Ramos (cell line): ENCODE measurements around the gene FAM170B.

ENCODE experiments used
- in situ Hi-C: fragments of 300-500 bp; cut with MboI; formaldehyde crosslinking; loops from one replicate; pipeline ENCODE4 v1.14.3; 2022; ENCODE audit warnings: low sequenced_read_pairs; ENCODE audit not compliant: unreplicated experiment

Gene FAM170B

GRCh38 chr10:49112098-49112497 is 21.7 kb downstream of the FAM170B start:
- in situ Hi-C loops = no loop called here

- in situ Hi-C loops = no loop called here
Measured at GRCh38 chr10:49111320-49111698, 22.5 kb downstream of the FAM170B start.

GRCh38 chr10:49110684-49111319 is 23.0 kb downstream of the FAM170B start:
- in situ Hi-C loops = no loop called here

- in situ Hi-C loops = no loop called here
Measured at GRCh38 chr10:49109669-49110340, 24.0 kb downstream of the FAM170B start.

GRCh38 chr10:49108656-49109055 is 25.2 kb downstream of the FAM170B start:
- in situ Hi-C loops = no loop called here

GRCh38 chr10:49107887-49108267 is 25.9 kb downstream of the FAM170B start:
- in situ Hi-C loops = no loop called here

GRCh38 chr10:49107111-49107886 is 26.5 kb downstream of the FAM170B start:
- in situ Hi-C loops = no loop called here

- in situ Hi-C loops = no loop called here
Measured at GRCh38 chr10:49106451-49106850, 27.4 kb downstream of the FAM170B start.

GRCh38 chr10:49105076-49105475 is 28.7 kb downstream of the FAM170B start:
- in situ Hi-C loops = no loop called here

GRCh38 chr10:49104323-49104722 is 29.5 kb downstream of the FAM170B start:
- in situ Hi-C loops = no loop called here

- in situ Hi-C loops = no loop called here
Measured at GRCh38 chr10:49103761-49104160, 30.1 kb downstream of the FAM170B start.

- in situ Hi-C loops = no loop called here
Measured at GRCh38 chr10:49099046-49099445, 34.8 kb downstream of the FAM170B start.

GRCh38 chr10:49096890-49097445 is 36.9 kb downstream of the FAM170B start:
- in situ Hi-C loops = no loop called here

GRCh38 chr10:49094646-49095045 is 39.2 kb downstream of the FAM170B start:
- in situ Hi-C loops = no loop called here

- in situ Hi-C loops = no loop called here
Measured at GRCh38 chr10:49093922-49094321, 39.9 kb downstream of the FAM170B start.

GRCh38 chr10:49092477-49092876 is 41.3 kb downstream of the FAM170B start:
- in situ Hi-C loops = no loop called here

GRCh38 chr10:49091450-49092210 is 42.2 kb downstream of the FAM170B start:
- in situ Hi-C loops = no loop called here

GRCh38 chr10:49090696-49091380 is 43.0 kb downstream of the FAM170B start:
- in situ Hi-C loops = no loop called here

GRCh38 chr10:49090189-49090575 is 43.6 kb downstream of the FAM170B start:
- in situ Hi-C loops = no loop called here
